Naive thymus-derived CD8-positive, alpha-beta T cell (primary cell): ENCODE measurements around the gene S100A11. TPM values are rescaled to one million over a fixed set of nuclear protein-coding genes. Genes with fewer than 3 reads are reported as not detected.
A peak's percentile ranks its signal among the peaks of the same experiment; 100 is the strongest.
"Not testable (repeated sequence)": the region's sequence is repeated elsewhere in the genome, so short reads cannot be mapped to it uniquely, and the experiment has no call there.

ENCODE experiments used
- ATAC-seq, 2 donors: fragments of 150-1000 bp; cut with Tn5 transposase in 1 of 2; sonication (Bioruptor Pico), chemical (Tn5 transposase) in 1 of 2; 1 replicate in 1 of 2; 2 replicates in 1 of 2; pipeline ENCODE4 v1.10.0; 2021; ENCODE audit warnings: mild to moderate bottlenecking in 2 of 2, moderate library complexity in 2 of 2
- POLR2A ChIA-PET: fragments of 350-600 bp; sonication (Branson Sonifier 250); formaldehyde crosslinking; loops from one replicate; lab custom pipeline; 2021; ENCODE audit warnings: antibody characterized with exemption; lab: Charles Lee
- DNase-seq, 10 donors: peaks; one replicate each; pipeline versions ENCODE4 v3.0.0 to v3.0.0-alpha.2; 2020 to 2022
- H3K27ac Mint-ChIP-seq, 10 donors: one replicate each; pipeline ENCODE4 v1.8.0; 2020 to 2022; ENCODE audit warnings: mild to moderate bottlenecking in 10 of 10, mixed read lengths in 10 of 10, moderate library complexity in 4 of 10, inconsistent platforms in 1 of 10
- H3K27me3 Mint-ChIP-seq, 5 donors: one replicate each; pipeline ENCODE4 v1.8.0; 2021 to 2022; ENCODE audit warnings: mixed read lengths in 5 of 5
- H3K36me3 Mint-ChIP-seq, 3 donors: one replicate each; pipeline ENCODE4 v1.8.0; 2020 to 2022; ENCODE audit warnings: mixed read lengths in 3 of 3, mild to moderate bottlenecking in 2 of 3, inconsistent platforms in 1 of 3
- H3K4me1 Mint-ChIP-seq, 4 donors: one replicate each; pipeline ENCODE4 v1.8.0; 2021 to 2022; ENCODE audit warnings: mixed read lengths in 4 of 4
- H3K4me3 Mint-ChIP-seq, 10 donors: one replicate each; pipeline ENCODE4 v1.8.0; 2020 to 2022; ENCODE audit warnings: mild to moderate bottlenecking in 10 of 10, mixed read lengths in 10 of 10, moderate library complexity in 6 of 10, inconsistent platforms in 1 of 10
- H3K9me3 Mint-ChIP-seq, 9 donors: one replicate each; pipeline ENCODE4 v1.8.0; 2020 to 2022; ENCODE audit warnings: mixed read lengths in 9 of 9, mild to moderate bottlenecking in 3 of 9, inconsistent platforms in 1 of 9, moderate library complexity in 1 of 9
- polyA plus RNA-seq, 3 donors: library from polyadenylated mRNA; unstranded; fragments of 300-500 nt; fragmentation: Illumina TruSeq; gene quantifications; one replicate each; pipeline ENCODE4 v1.2.3, GENCODE V29; 2021
- total RNA-seq, 8 experiments: library from RNA in 2 of 8; stranded (reverse) in 2 of 8; gene quantifications; one replicate each; pipeline ENCODE4 v1.2.3 and lab custom pipeline; 2021 to 2026

S100A11 gene
- 10 to 100 TPM; 88.6 to 95.4 TPM for total RNA-seq
- 100 to 1,000 TPM in 1 of 3 donors, 10 to 100 TPM in 2; 62.0 to 124 (median 74.6) TPM for polyA plus RNA-seq
- total RNA-seq (lab: John Stamatoyannopoulos, UW), result 0.50 to 35.7 (median 5.3) reads per million in 6 experiments

- peak in 9 of 10 donors; percentile 10 to 74 (median 32) for DNase-seq
- peak; percentile 18 to 53 for ATAC-seq
- H3K27ac Mint-ChIP-seq, result peak within 1 kb of the TSS; percentile 91 to 100 (median 98)
- H3K4me3 Mint-ChIP-seq, result peak within 1 kb of the TSS; percentile 90 to 100 (median 96)
- H3K36me3 Mint-ChIP-seq, result peaks cover 5 to 20% (median 17%) of the 10 kb centered on the region in 3 donors
- peaks cover 24 to 60% (median 47%) of the 10 kb centered on the region in 4 donors for H3K4me1 Mint-ChIP-seq
- no peaks in the 10 kb centered on the region for H3K9me3 Mint-ChIP-seq
- POLR2A ChIA-PET, result interaction anchor here (0.6 to 5.0 kb wide), 13 partner anchors 10 to 423 kb away, joined by 3 to 112 read pairs (median 4); partner anchors contain the start of gene THEM4
- no peaks in the 10 kb centered on the region for H3K27me3 Mint-ChIP-seq
Measured at GRCh38 chr1:152036267-152037216, at the start of gene S100A11. Gene S100A11 (minus strand): TSS chr1:152037004. CDS start chr1:152036915, 89 bp downstream.

GRCh38 chr1:152084853-152085252, 48.0 kb upstream of the S100A11 start:
- POLR2A ChIA-PET, result no interaction called here
- Mint-ChIP-seq H3K36me3 (no peaks in the 10 kb centered on the region), H3K27me3 (peaks cover 6 to 16% (median 10%) of the 10 kb centered on the region in 5 donors), H3K4me3 (no peak overlapping the region), H3K27ac (no peak overlapping the region), H3K4me1 (no peaks in the 10 kb centered on the region), H3K9me3 (no peaks in the 10 kb centered on the region)
- ATAC-seq (no peak), DNase-seq (no peak)

- POLR2A ChIA-PET, H3K27ac Mint-ChIP-seq, DNase-seq, H3K4me3 Mint-ChIP-seq, H3K9me3 Mint-ChIP-seq, H3K4me1 Mint-ChIP-seq, ATAC-seq, H3K36me3 Mint-ChIP-seq: not testable (repeated sequence)
- H3K27me3 Mint-ChIP-seq, result peaks cover 4 to 20% (median 16%) of the 10 kb centered on the region in 5 donors
Measured at GRCh38 chr1:152081026-152081425, 44.2 kb upstream of the S100A11 start.

GRCh38 chr1:152080494-152080893, 43.7 kb upstream of the S100A11 start:
- ATAC-seq, H3K9me3 Mint-ChIP-seq, H3K4me1 Mint-ChIP-seq, DNase-seq, H3K27ac Mint-ChIP-seq, H3K36me3 Mint-ChIP-seq, H3K4me3 Mint-ChIP-seq, POLR2A ChIA-PET: not testable (repeated sequence)
- peaks cover 5 to 20% (median 19%) of the 10 kb centered on the region in 5 donors for H3K27me3 Mint-ChIP-seq

- POLR2A ChIA-PET, result no interaction called here
- DNase-seq (no peak), ATAC-seq (no peak)
- no peaks in the 10 kb centered on the region for H3K9me3 Mint-ChIP-seq
- H3K27ac Mint-ChIP-seq, result no peak overlapping the region
- no peaks in the 10 kb centered on the region for H3K4me1 Mint-ChIP-seq
- no peak overlapping the region for H3K4me3 Mint-ChIP-seq
- H3K36me3 Mint-ChIP-seq, result no peaks in the 10 kb centered on the region
- peaks cover 7 to 24% (median 21%) of the 10 kb centered on the region in 5 donors for H3K27me3 Mint-ChIP-seq
Measured at GRCh38 chr1:152078831-152079441, 42.1 kb upstream of the S100A11 start.

- POLR2A ChIA-PET, result no interaction called here
- no peaks in the 10 kb centered on the region for H3K9me3 Mint-ChIP-seq
- no peaks in the 10 kb centered on the region for H3K36me3 Mint-ChIP-seq
- H3K4me3 Mint-ChIP-seq, result no peak overlapping the region
- no peaks in the 10 kb centered on the region for H3K4me1 Mint-ChIP-seq
- H3K27ac Mint-ChIP-seq, result no peak overlapping the region
- ATAC-seq, result no peak
- DNase-seq, result no peak
- peaks cover 17 to 54% (median 37%) of the 10 kb centered on the region in 5 donors for H3K27me3 Mint-ChIP-seq
Measured at GRCh38 chr1:152072311-152072710, 35.5 kb upstream of the S100A11 start.

GRCh38 chr1:152071123-152071522, 34.3 kb upstream of the S100A11 start:
- ATAC-seq (no peak), DNase-seq (no peak)
- POLR2A ChIA-PET, result no interaction called here
- H3K36me3 Mint-ChIP-seq, result no peaks in the 10 kb centered on the region
- H3K4me1 Mint-ChIP-seq, result no peaks in the 10 kb centered on the region
- H3K27ac Mint-ChIP-seq, result no peak overlapping the region
- H3K27me3 Mint-ChIP-seq, result peaks cover 21 to 54% (median 40%) of the 10 kb centered on the region in 5 donors
- H3K4me3 Mint-ChIP-seq, result no peak overlapping the region
- no peaks in the 10 kb centered on the region for H3K9me3 Mint-ChIP-seq

GRCh38 chr1:152067929-152068328, 31.1 kb upstream of the S100A11 start:
- no peaks in the 10 kb centered on the region for H3K9me3 Mint-ChIP-seq
- POLR2A ChIA-PET, result interaction anchor here (0.5 kb wide), 1 partner anchor 32 kb away, joined by 3 read pairs; no protein-coding TSS in a partner anchor
- no peak for DNase-seq
- H3K4me3 Mint-ChIP-seq, result no peak overlapping the region
- no peaks in the 10 kb centered on the region for H3K36me3 Mint-ChIP-seq
- H3K4me1 Mint-ChIP-seq, result no peaks in the 10 kb centered on the region
- ATAC-seq, result no peak
- peaks cover 29 to 53% (median 37%) of the 10 kb centered on the region in 5 donors for H3K27me3 Mint-ChIP-seq
- H3K27ac Mint-ChIP-seq, result no peak overlapping the region

GRCh38 chr1:152067150-152067549, 30.3 kb upstream of the S100A11 start:
- no peak for ATAC-seq
- H3K9me3 Mint-ChIP-seq, result no peaks in the 10 kb centered on the region
- peaks cover 28 to 46% (median 35%) of the 10 kb centered on the region in 5 donors for H3K27me3 Mint-ChIP-seq
- no peak for DNase-seq
- no peak overlapping the region for H3K4me3 Mint-ChIP-seq
- H3K36me3 Mint-ChIP-seq, result no peaks in the 10 kb centered on the region
- POLR2A ChIA-PET, result no interaction called here
- H3K4me1 Mint-ChIP-seq, result no peaks in the 10 kb centered on the region
- H3K27ac Mint-ChIP-seq, result peak overlapping the region in 1 of 10 donors; percentile 40

- H3K27ac Mint-ChIP-seq, result no peak overlapping the region
- no peaks in the 10 kb centered on the region for H3K9me3 Mint-ChIP-seq
- peaks cover 17 to 27% (median 23%) of the 10 kb centered on the region in 5 donors for H3K27me3 Mint-ChIP-seq
- DNase-seq (no peak), ATAC-seq (no peak)
- H3K4me1 Mint-ChIP-seq, result no peaks in the 10 kb centered on the region
- H3K4me3 Mint-ChIP-seq, result no peak overlapping the region
- POLR2A ChIA-PET, result no interaction called here
- H3K36me3 Mint-ChIP-seq, result no peaks in the 10 kb centered on the region
Measured at GRCh38 chr1:152061952-152062351, 25.1 kb upstream of the S100A11 start.

GRCh38 chr1:152053375-152053774, 16.6 kb upstream of the S100A11 start:
- H3K4me1 Mint-ChIP-seq, result peaks cover 5 to 26% (median 8%) of the 10 kb centered on the region in 4 donors
- ATAC-seq (no peak), DNase-seq (no peak)
- peak overlapping the region in 1 of 10 donors; percentile 68 for H3K27ac Mint-ChIP-seq
- POLR2A ChIA-PET, result interaction anchor here (1.0 kb wide), 1 partner anchor 135 kb away, joined by 3 read pairs; no protein-coding TSS in a partner anchor
- H3K9me3 Mint-ChIP-seq, result no peaks in the 10 kb centered on the region
- no peaks in the 10 kb centered on the region for H3K36me3 Mint-ChIP-seq
- H3K27me3 Mint-ChIP-seq, result peaks cover 0 to 29% (median 9%) of the 10 kb centered on the region in 5 donors
- H3K4me3 Mint-ChIP-seq, result no peak overlapping the region

- Mint-ChIP-seq H3K4me3 (no peak overlapping the region), H3K9me3 (no peaks in the 10 kb centered on the region), H3K27ac (peak overlapping the region in 2 of 10 donors; percentile 50 to 82), H3K4me1 (peaks cover 13 to 33% (median 16%) of the 10 kb centered on the region in 4 donors), H3K36me3 (no peaks in the 10 kb centered on the region), H3K27me3 (peaks cover 0 to 23% (median 7%) of the 10 kb centered on the region in 5 donors)
- POLR2A ChIA-PET, result interaction anchor here (1.0 kb wide), 1 partner anchor 136 kb away, joined by 3 read pairs; no protein-coding TSS in a partner anchor
- no peak for ATAC-seq
- peak; percentile 61 to 88 (median 77) for DNase-seq
Measured at GRCh38 chr1:152052606-152053005, 15.8 kb upstream of the S100A11 start.
